Spleen (tissue), 11 donors: ENCODE results near the gene MOB1B. TPM values are rescaled to one million over a fixed set of nuclear protein-coding genes. Genes with fewer than 3 reads are reported as not detected.

Source experiments
- DNase-seq: peaks from one replicate; pipeline ENCODE4 v3.0.0-alpha.2; 2020
- H3K27ac ChIP-seq, 8 donors: fragments of 200-600 bp; sonication (generic) in 7 of 8; 1 replicate in 4 of 8; 2 replicates in 4 of 8; pipeline versions ENCODE4 v1.5.0 to v1.8.0; 2016 to 2021; ENCODE audit warnings: inconsistent platforms in 4 of 8, mild to moderate bottlenecking in 4 of 8, moderate library complexity in 1 of 8
- H3K27me3 ChIP-seq, 7 donors: fragments of 200-600 bp; sonication (generic) in 6 of 7; replicated peaks in 1 of 7; 1 replicate in 4 of 7; 2 replicates in 3 of 7; pipeline versions ENCODE4 v1.5.0 to v1.8.0; 2016 to 2021; ENCODE audit warnings: inconsistent platforms in 3 of 7, mild to moderate bottlenecking in 1 of 7
- H3K36me3 ChIP-seq, 6 donors: fragments of 200-600 bp; sonication (generic) in 5 of 6; 1 replicate in 4 of 6; 2 replicates in 2 of 6; pipeline versions ENCODE4 v1.5.0 to v1.8.0; 2016 to 2021; ENCODE audit warnings: inconsistent platforms in 2 of 6
- H3K4me1 ChIP-seq, 6 donors: fragments of 200-600 bp; sonication (generic) in 5 of 6; 1 replicate in 3 of 6; 2 replicates in 3 of 6; pipeline versions ENCODE4 v1.5.0 to v1.8.0; 2016 to 2021; ENCODE audit warnings: inconsistent platforms in 3 of 6
- H3K4me3 ChIP-seq, 8 donors: fragments of 200-600 bp; sonication (generic) in 7 of 8; 1 replicate in 4 of 8; 2 replicates in 4 of 8; pipeline versions ENCODE4 v1.5.0 to v1.8.0; 2016 to 2021; ENCODE audit warnings: inconsistent platforms in 4 of 8, mild to moderate bottlenecking in 4 of 8, moderate library complexity in 2 of 8
- H3K9me3 ChIP-seq, 8 donors: fragments of 200-600 bp; sonication (generic) in 7 of 8; 1 replicate in 4 of 8; 2 replicates in 4 of 8; pipeline versions ENCODE4 v1.5.0 to v1.8.0; 2016 to 2021; ENCODE audit warnings: inconsistent platforms in 4 of 8
- CTCF ChIP-seq, 11 experiments: fragments of 200-600 bp in 7 of 11; fragments of 450-650 bp in 4 of 11; sonication (generic) in 4 of 11; IDR thresholded peaks in 8 of 11; conservative IDR thresholded peaks in 3 of 11; 1 replicate in 7 of 11; 2 replicates in 4 of 11; pipeline versions ENCODE4 v1.4.0 to v1.8.0; 2016 to 2021; ENCODE audit warnings: antibody characterized with exemption in 11 of 11, inconsistent platforms in 4 of 11, mild to moderate bottlenecking in 1 of 11
- POLR2A ChIP-seq, 3 donors: fragments of 450-650 bp; IDR thresholded peaks; one replicate each; pipeline ENCODE4 v1.5.1; 2017; ENCODE audit warnings: antibody characterized with exemption in 3 of 3, mild to moderate bottlenecking in 1 of 3
- POLR2AphosphoS5 ChIP-seq, 3 donors: sonication (generic); formaldehyde crosslinking; IDR thresholded peaks; one replicate each; pipeline ENCODE4 v1.5.1; 2017; ENCODE audit warnings: antibody characterized with exemption in 3 of 3
- WGBS, 5 donors: extraction: QIAGEN DNeasy Blood & Tissue Kit in 3 of 5; methylation state at CpG; one replicate each; pipeline versions ENCODE4 v1.1.5 to v1.1.7; 2013 to 2018; 5-methylcytosine and 5-hydroxymethylcytosine counted together
- intact Hi-C: fragments of 100-400 bp; cut with DNase I; formaldehyde crosslinking; loops from one replicate; pipeline ENCODE4 v1.15.0; 2023; ENCODE audit warnings: low total_unique reads
- polyA plus RNA-seq, 3 donors: library from polyadenylated mRNA; stranded (reverse); fragments of 200-250 nt; gene quantifications; one replicate each; pipeline ENCODE4 v1.2.1, GENCODE V29; 2013
- total RNA-seq, 7 donors: library from RNA; depleted of rRNA in 3 of 7; stranded (reverse); fragments of >200 nt in 3 of 7; fragmentation: NEBNext Ultra II Directional in 4 of 7; extraction: Animal tissue kit (Norgen Biotek cat#: 25700) in 4 of 7; gene quantifications; one replicate each; pipeline versions ENCODE4 v1.1.0 to v1.2.1, GENCODE V29; 2016 to 2021
- donor health status: healthy with polysubstance abuse.
- donor health status: DM: no; HTN: no; CAD: no; lungs with moderate emphysema.
- donor health status: DM: no; HTN: no; CAD: no.
- donor health status: Bipolar disorder and iron deficiency.
- donor health status: healthy.
- donor health status: DM: no; HTN: no; CAD: no.
- donor health status: DM: yes; HTN: yes; CAD: no.

Gene MOB1B
- total and polyA plus RNA-seq, 10 donors = 3.5 to 29.6 (median 22.7) TPM

GRCh38 chr4:70863099-70863790, 38.9 kb upstream of the MOB1B start:
- DNase-seq = no peak
- Histone ChIP-seq H3K36me3 (no peaks in the 10 kb centered on the region), H3K4me3 (no peak overlapping the region), H3K9me3 (no peaks in the 10 kb centered on the region), H3K4me1 (peaks cover 0 to 3% (median 0%) of the 10 kb centered on the region in 6 donors), H3K27ac (no peak overlapping the region), H3K27me3 (no peaks in the 10 kb centered on the region)
- intact Hi-C loops = no loop called here
- 52 to 64% (median 55%) methylated on average over 6 of the region's 6 CpGs for WGBS, 5 donors
- TF ChIP-seq POLR2A (IDR thresholded peaks at IDR 0.05) = no peak
- TF ChIP-seq CTCF (IDR thresholded peaks at IDR 0.05 in 8 of 11, conservative IDR thresholded peaks at IDR 0.05 in 3 of 11) = no peak
- no peak for TF ChIP-seq POLR2AphosphoS5 (IDR thresholded peaks at IDR 0.05)

- Histone ChIP-seq H3K4me1 (peaks cover 0 to 3% (median 0%) of the 10 kb centered on the region in 6 donors), H3K4me3 (no peak overlapping the region), H3K9me3 (no peaks in the 10 kb centered on the region), H3K36me3 (no peaks in the 10 kb centered on the region), H3K27ac (no peak overlapping the region), H3K27me3 (no peaks in the 10 kb centered on the region)
- TF ChIP-seq POLR2AphosphoS5 (IDR thresholded peaks at IDR 0.05) (no peak), POLR2A (IDR thresholded peaks at IDR 0.05) (no peak), CTCF (IDR thresholded peaks at IDR 0.05 in 8 of 11, conservative IDR thresholded peaks at IDR 0.05 in 3 of 11) (no peak)
- no peak for DNase-seq
- intact Hi-C loops = no loop called here
Observed at GRCh38 chr4:70868778-70869177, 33.4 kb upstream of the MOB1B start.

GRCh38 chr4:70873216-70873615, 29.0 kb upstream of the MOB1B start:
- intact Hi-C loops = no loop called here
- no peak overlapping the region for H3K27ac ChIP-seq
- WGBS, 5 donors = 78 to 85% (median 81%) methylated on average over 3 of the region's 3 CpGs
- no peak overlapping the region for H3K4me3 ChIP-seq
- H3K9me3 ChIP-seq = no peaks in the 10 kb centered on the region
- H3K27me3 ChIP-seq = no peaks in the 10 kb centered on the region
- H3K36me3 ChIP-seq = no peaks in the 10 kb centered on the region
- DNase-seq = no peak
- TF ChIP-seq POLR2AphosphoS5 (IDR thresholded peaks at IDR 0.05) = no peak
- TF ChIP-seq POLR2A (IDR thresholded peaks at IDR 0.05) = no peak
- TF ChIP-seq CTCF (IDR thresholded peaks at IDR 0.05 in 8 of 11, conservative IDR thresholded peaks at IDR 0.05 in 3 of 11) = no peak
- peaks cover 0 to 20% (median 8%) of the 10 kb centered on the region in 6 donors for H3K4me1 ChIP-seq

- peak overlapping the region in 2 of 8 donors; percentile 9 to 55 for H3K4me3 ChIP-seq
- WGBS, 5 donors = 58 to 79% (median 76%) methylated on average over 19 of the region's 19 CpGs
- intact Hi-C loops = no loop called here
Observed at GRCh38 chr4:70874268-70875156, 27.7 kb upstream of the MOB1B start.

More at GRCh38 chr4:70874268-70875156, 27.7 kb upstream of the MOB1B start:
- Histone ChIP-seq H3K9me3 (no peaks in the 10 kb centered on the region), H3K4me1 (peaks cover 0 to 20% (median 8%) of the 10 kb centered on the region in 6 donors), H3K27ac (no peak overlapping the region), H3K36me3 (no peaks in the 10 kb centered on the region), H3K27me3 (no peaks in the 10 kb centered on the region)
- DNase-seq = no peak
- TF ChIP-seq CTCF (IDR thresholded peaks at IDR 0.05 in 8 of 11, conservative IDR thresholded peaks at IDR 0.05 in 3 of 11) (no peak), POLR2A (IDR thresholded peaks at IDR 0.05) (no peak), POLR2AphosphoS5 (IDR thresholded peaks at IDR 0.05) (no peak)
